ENCODE results near the gene KIF19.

DNA sequence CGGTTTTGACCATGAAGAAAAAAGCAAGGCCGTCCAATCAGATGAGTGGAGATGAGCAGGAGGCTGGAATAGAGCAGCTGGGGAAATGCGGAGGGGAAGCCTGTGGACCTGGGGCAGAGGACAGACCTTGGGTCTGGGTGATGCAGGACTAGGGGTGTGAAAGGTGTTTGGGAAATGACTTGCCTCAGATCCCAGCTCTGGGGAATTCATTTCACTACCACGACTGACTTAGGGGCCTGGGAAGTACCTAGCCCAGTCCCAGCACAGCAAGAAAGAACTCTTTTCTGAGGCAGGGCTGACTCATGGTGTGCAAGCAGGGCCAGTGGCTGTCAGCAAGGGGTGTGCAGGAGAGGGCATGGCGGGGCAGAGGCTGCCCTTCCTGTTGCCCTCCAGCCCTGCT lies 37.2 kb upstream of the KIF19 start:
- TF ChIP-seq, protein P1, sequence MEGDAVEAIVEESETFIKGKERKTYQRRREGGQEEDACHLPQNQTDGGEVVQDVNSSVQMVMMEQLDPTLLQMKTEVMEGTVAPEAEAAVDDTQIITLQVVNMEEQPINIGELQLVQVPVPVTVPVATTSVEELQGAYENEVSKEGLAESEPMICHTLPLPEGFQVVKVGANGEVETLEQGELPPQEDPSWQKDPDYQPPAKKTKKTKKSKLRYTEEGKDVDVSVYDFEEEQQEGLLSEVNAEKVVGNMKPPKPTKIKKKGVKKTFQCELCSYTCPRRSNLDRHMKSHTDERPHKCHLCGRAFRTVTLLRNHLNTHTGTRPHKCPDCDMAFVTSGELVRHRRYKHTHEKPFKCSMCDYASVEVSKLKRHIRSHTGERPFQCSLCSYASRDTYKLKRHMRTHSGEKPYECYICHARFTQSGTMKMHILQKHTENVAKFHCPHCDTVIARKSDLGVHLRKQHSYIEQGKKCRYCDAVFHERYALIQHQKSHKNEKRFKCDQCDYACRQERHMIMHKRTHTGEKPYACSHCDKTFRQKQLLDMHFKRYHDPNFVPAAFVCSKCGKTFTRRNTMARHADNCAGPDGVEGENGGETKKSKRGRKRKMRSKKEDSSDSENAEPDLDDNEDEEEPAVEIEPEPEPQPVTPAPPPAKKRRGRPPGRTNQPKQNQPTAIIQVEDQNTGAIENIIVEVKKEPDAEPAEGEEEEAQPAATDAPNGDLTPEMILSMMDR (IDR thresholded peaks at IDR 0.05; ENCODE audit: borderline replicate concordance, extremely low read depth, low read length, poor library complexity, severe bottlenecking): no peak
- TF ChIP-seq EZH2 (IDR thresholded peaks at IDR 0.05; ENCODE audit: borderline replicate concordance, low read depth, low read length, severe bottlenecking): no peak

Measured in DND-41 (cell line).